CD8-positive, alpha-beta memory T cell (primary cell): Measurements from ENCODE around the gene ACSS1. TPM values are rescaled to one million over a fixed set of nuclear protein-coding genes. Genes with fewer than 3 reads are reported as not detected.
A peak's percentile ranks its signal among the peaks of the same experiment; 100 is the strongest.

ENCODE experiments used
- CTCF ChIA-PET: fragments of 350-600 bp; sonication (Branson Sonifier 250); formaldehyde crosslinking; loops from one replicate; lab custom pipeline; 2021; ENCODE audit warnings: antibody characterized with exemption; lab: Charles Lee
- POLR2A ChIA-PET: fragments of 350-600 bp; sonication (Branson Sonifier 250); formaldehyde crosslinking; loops from one replicate; lab custom pipeline; 2021; ENCODE audit warnings: antibody characterized with exemption; lab: Charles Lee
- DNase-seq, 5 donors: peaks; one replicate each; pipeline versions ENCODE4 v3.0.0 to v3.0.0-alpha.2; 2020 to 2022; ENCODE audit warnings: mixed read lengths in 1 of 5
- H3K27ac ChIP-seq: one replicate; pipeline ENCODE4 v1.7.0; 2013; ENCODE audit warnings: low read depth, mild to moderate bottlenecking, low read length, moderate library complexity
- H3K27me3 ChIP-seq: 2 replicates; pipeline ENCODE4 v1.7.0; 2013; ENCODE audit warnings: low read length, mild to moderate bottlenecking; ENCODE audit not compliant: insufficient read depth, poor library complexity, severe bottlenecking
- H3K36me3 ChIP-seq: 2 replicates; pipeline ENCODE4 v1.7.0; 2013; ENCODE audit warnings: mild to moderate bottlenecking, low read length, moderate library complexity; ENCODE audit not compliant: insufficient read depth
- H3K4me1 ChIP-seq: 2 replicates; pipeline ENCODE4 v1.7.0; 2013; ENCODE audit warnings: mild to moderate bottlenecking, low read length, moderate library complexity; ENCODE audit not compliant: insufficient read depth
- H3K4me3 ChIP-seq: 2 replicates; pipeline ENCODE4 v1.7.0; 2013; ENCODE audit warnings: mild to moderate bottlenecking, low read length
- H3K9me3 ChIP-seq: 2 replicates; pipeline ENCODE4 v1.7.0; 2013; ENCODE audit warnings: mild to moderate bottlenecking, low read length
- H3K27ac Mint-ChIP-seq, 8 donors: one replicate each; pipeline ENCODE4 v1.8.0; 2020 to 2021; ENCODE audit warnings: mixed read lengths in 8 of 8, mild to moderate bottlenecking in 6 of 8, inconsistent platforms in 3 of 8, moderate library complexity in 3 of 8
- H3K27me3 Mint-ChIP-seq, 2 donors: one replicate each; pipeline ENCODE4 v1.8.0; 2020 to 2021; ENCODE audit warnings: mixed read lengths in 2 of 2, mild to moderate bottlenecking in 1 of 2, moderate library complexity in 1 of 2
- H3K36me3 Mint-ChIP-seq, 3 donors: one replicate each; pipeline ENCODE4 v1.8.0; 2020 to 2021; ENCODE audit warnings: mixed read lengths in 3 of 3, inconsistent platforms in 1 of 3, mild to moderate bottlenecking in 1 of 3
- H3K4me1 Mint-ChIP-seq, 3 donors: one replicate each; pipeline ENCODE4 v1.8.0; 2020 to 2021; ENCODE audit warnings: mixed read lengths in 3 of 3, inconsistent platforms in 1 of 3, mild to moderate bottlenecking in 1 of 3
- H3K4me3 Mint-ChIP-seq, 7 donors: one replicate each; pipeline ENCODE4 v1.8.0; 2020 to 2021; ENCODE audit warnings: mixed read lengths in 7 of 7, mild to moderate bottlenecking in 6 of 7, moderate library complexity in 4 of 7, inconsistent platforms in 2 of 7
- H3K9me3 Mint-ChIP-seq, 5 donors: one replicate each; pipeline ENCODE4 v1.8.0; 2020 to 2022; ENCODE audit warnings: mixed read lengths in 5 of 5, mild to moderate bottlenecking in 3 of 5, moderate library complexity in 2 of 5, inconsistent platforms in 1 of 5
- polyA plus RNA-seq: library from polyadenylated mRNA; unstranded; fragments of 300-500 nt; fragmentation: Illumina TruSeq; gene quantifications from one replicate; pipeline ENCODE4 v1.2.3, GENCODE V29; 2021
- total RNA-seq, 2 experiments: library from RNA; stranded (reverse); gene quantifications; one replicate each; pipeline ENCODE4 v1.2.3, GENCODE V29; 2021

ACSS1 gene
- total and polyA plus RNA-seq, 3 experiments from 2014 or later: 24.5 to 59.6 (median 24.8) TPM

- Histone ChIP-seq H3K27ac (no peak overlapping the region), H3K36me3 (no peaks in the 10 kb centered on the region), H3K4me3 (no peak overlapping the region), H3K4me1 (peaks cover 71% of the 10 kb centered on the region), H3K27me3 (no peaks in the 10 kb centered on the region), H3K9me3 (no peaks in the 10 kb centered on the region)
- H3K27ac Mint-ChIP-seq: peak overlapping the region; percentile 47 to 94 (median 72)
- DNase-seq: no peak
- H3K27me3 Mint-ChIP-seq: no peaks in the 10 kb centered on the region
- H3K4me3 Mint-ChIP-seq: no peak overlapping the region
- H3K9me3 Mint-ChIP-seq: no peaks in the 10 kb centered on the region
- H3K36me3 Mint-ChIP-seq: peaks cover 0 to 20% (median 0%) of the 10 kb centered on the region in 3 donors
- peaks cover 49 to 84% (median 51%) of the 10 kb centered on the region in 3 donors for H3K4me1 Mint-ChIP-seq
- ChIA-PET POLR2A (interaction anchor here (0.6 kb wide), 1 partner anchor 17 kb away, joined by 4 read pairs; no protein-coding TSS in a partner anchor), CTCF (interaction anchor here (1.2 kb wide), 1 partner anchor 19 kb away, joined by 3 read pairs; no protein-coding TSS in a partner anchor)
These were observed 18.1 kb downstream of the ACSS1 start for GRCh38 chr20:25039697-25040437.

- peak in 1 of 5 donors; percentile 23 for DNase-seq
- Histone ChIP-seq H3K27me3 (no peaks in the 10 kb centered on the region), H3K36me3 (no peaks in the 10 kb centered on the region), H3K4me1 (peaks cover 71% of the 10 kb centered on the region), H3K4me3 (no peak overlapping the region), H3K27ac (no peak overlapping the region), H3K9me3 (no peaks in the 10 kb centered on the region)
- POLR2A ChIA-PET: no interaction called here
- Mint-ChIP-seq H3K27me3 (no peaks in the 10 kb centered on the region), H3K9me3 (no peaks in the 10 kb centered on the region), H3K36me3 (peaks cover 0 to 24% (median under 1%) of the 10 kb centered on the region in 3 donors), H3K4me1 (peaks cover 50 to 86% (median 53%) of the 10 kb centered on the region in 3 donors), H3K27ac (peak overlapping the region; percentile 38 to 93 (median 66)), H3K4me3 (no peak overlapping the region)
- CTCF ChIA-PET: no interaction called here
These were observed 19.3 kb downstream of the ACSS1 start for GRCh38 chr20:25038591-25039015.

GRCh38 chr20:25038103-25038410 lies 19.9 kb downstream of the ACSS1 start:
- peaks cover 66% of the 10 kb centered on the region for H3K4me1 ChIP-seq
- POLR2A ChIA-PET: no interaction called here
- no peaks in the 10 kb centered on the region for H3K27me3 ChIP-seq
- H3K4me3 Mint-ChIP-seq: peak overlapping the region in 1 of 7 donors; percentile 18
- no peaks in the 10 kb centered on the region for H3K9me3 Mint-ChIP-seq
- CTCF ChIA-PET: interaction anchor here (1.7 kb wide), 1 partner anchor 21 kb away, joined by 4 read pairs; no protein-coding TSS in a partner anchor
- H3K27ac ChIP-seq: no peak overlapping the region
- no peaks in the 10 kb centered on the region for H3K27me3 Mint-ChIP-seq
- H3K36me3 Mint-ChIP-seq: peaks cover 0 to 28% (median 3%) of the 10 kb centered on the region in 3 donors
- H3K27ac Mint-ChIP-seq: peak overlapping the region; percentile 46 to 93 (median 77)
- no peaks in the 10 kb centered on the region for H3K9me3 ChIP-seq
- peaks cover 49 to 86% (median 51%) of the 10 kb centered on the region in 3 donors for H3K4me1 Mint-ChIP-seq
- no peak overlapping the region for H3K4me3 ChIP-seq
- DNase-seq: peak in 1 of 5 donors; percentile 10
- H3K36me3 ChIP-seq: no peaks in the 10 kb centered on the region

- Histone ChIP-seq H3K36me3 (no peaks in the 10 kb centered on the region), H3K27me3 (no peaks in the 10 kb centered on the region), H3K4me1 (peaks cover 60% of the 10 kb centered on the region), H3K4me3 (no peak overlapping the region), H3K27ac (no peak overlapping the region), H3K9me3 (no peaks in the 10 kb centered on the region)
- Mint-ChIP-seq H3K9me3 (no peaks in the 10 kb centered on the region), H3K27me3 (no peaks in the 10 kb centered on the region), H3K4me3 (peak overlapping the region in 2 of 7 donors; percentile 2 to 30), H3K27ac (peak overlapping the region; percentile 56 to 89 (median 78)), H3K4me1 (peaks cover 43 to 81% (median 45%) of the 10 kb centered on the region in 3 donors), H3K36me3 (peaks cover 0 to 32% (median 3%) of the 10 kb centered on the region in 3 donors)
- CTCF ChIA-PET: interaction anchor here (1.7 kb wide), 1 partner anchor 22 kb away, joined by 4 read pairs; no protein-coding TSS in a partner anchor
- peak in 2 of 5 donors; percentile 9 to 43 for DNase-seq
- POLR2A ChIA-PET: interaction anchor here (1.2 kb wide), 1 partner anchor 18 kb away, joined by 3 read pairs; no protein-coding TSS in a partner anchor
These were observed 20.4 kb downstream of the ACSS1 start for GRCh38 chr20:25037288-25038102.

GRCh38 chr20:25036331-25036936 lies 21.5 kb downstream of the ACSS1 start:
- peak in 1 of 5 donors; percentile 23 for DNase-seq
- Mint-ChIP-seq H3K27me3 (no peaks in the 10 kb centered on the region), H3K4me1 (peaks cover 37 to 76% (median 38%) of the 10 kb centered on the region in 3 donors), H3K27ac (peak overlapping the region; percentile 3 to 92 (median 87)), H3K36me3 (peaks cover 0 to 39% (median 3%) of the 10 kb centered on the region in 3 donors), H3K4me3 (peak overlapping the region in 5 of 7 donors; percentile 11 to 65 (median 50)), H3K9me3 (no peaks in the 10 kb centered on the region)
- POLR2A ChIA-PET: interaction anchor here (0.6 to 1.2 kb wide), 4 partner anchors 17 to 113 kb away, joined by 3 to 4 read pairs (median 3); partner anchors contain the start of gene ACSS1
- peaks cover 49% of the 10 kb centered on the region for H3K4me1 ChIP-seq
- H3K36me3 ChIP-seq: no peaks in the 10 kb centered on the region
- H3K9me3 ChIP-seq: no peaks in the 10 kb centered on the region
- no peak overlapping the region for H3K27ac ChIP-seq
- H3K4me3 ChIP-seq: peak overlapping the region; percentile 35
- CTCF ChIA-PET: interaction anchor here (1.2 to 1.7 kb wide), 3 partner anchors 10 to 28 kb away, joined by 3 to 4 read pairs (median 3); no protein-coding TSS in a partner anchor
- no peaks in the 10 kb centered on the region for H3K27me3 ChIP-seq

GRCh38 chr20:25035921-25036320 lies 22.0 kb downstream of the ACSS1 start:
- H3K27me3 ChIP-seq: no peaks in the 10 kb centered on the region
- H3K27ac ChIP-seq: no peak overlapping the region
- Mint-ChIP-seq H3K4me3 (peak overlapping the region in 6 of 7 donors; percentile 11 to 65 (median 44)), H3K36me3 (peaks cover 0 to 44% (median 3%) of the 10 kb centered on the region in 3 donors), H3K27me3 (no peaks in the 10 kb centered on the region), H3K27ac (peak overlapping the region; percentile 3 to 92 (median 87)), H3K4me1 (peaks cover 36 to 79% (median 42%) of the 10 kb centered on the region in 3 donors), H3K9me3 (no peaks in the 10 kb centered on the region)
- H3K36me3 ChIP-seq: peaks cover 1% of the 10 kb centered on the region
- peaks cover 45% of the 10 kb centered on the region for H3K4me1 ChIP-seq
- ChIA-PET CTCF (interaction anchor here (0.9 to 1.2 kb wide), 3 partner anchors 11 to 29 kb away, joined by 3 read pairs; no protein-coding TSS in a partner anchor), POLR2A (interaction anchor here (1.2 kb wide), 1 partner anchor 16 kb away, joined by 3 read pairs; no protein-coding TSS in a partner anchor)
- peak in 2 of 5 donors; percentile 5 to 35 for DNase-seq
- no peak overlapping the region for H3K4me3 ChIP-seq
- no peaks in the 10 kb centered on the region for H3K9me3 ChIP-seq

- Mint-ChIP-seq H3K27me3 (no peaks in the 10 kb centered on the region), H3K4me1 (peaks cover 40 to 85% (median 62%) of the 10 kb centered on the region in 3 donors), H3K36me3 (peaks cover 9 to 60% (median 13%) of the 10 kb centered on the region in 3 donors), H3K9me3 (no peaks in the 10 kb centered on the region), H3K27ac (peak overlapping the region in 2 of 8 donors; percentile 20 to 33), H3K4me3 (no peak overlapping the region)
- DNase-seq: no peak
- H3K4me3 ChIP-seq: no peak overlapping the region
- no peak overlapping the region for H3K27ac ChIP-seq
- H3K9me3 ChIP-seq: no peaks in the 10 kb centered on the region
- peaks cover 32% of the 10 kb centered on the region for H3K4me1 ChIP-seq
- POLR2A ChIA-PET: no interaction called here
- CTCF ChIA-PET: interaction anchor here (0.7 to 1.5 kb wide), 3 partner anchors 13 to 31 kb away, joined by 3 to 5 read pairs (median 3); no protein-coding TSS in a partner anchor
- H3K36me3 ChIP-seq: peaks cover 12% of the 10 kb centered on the region
- H3K27me3 ChIP-seq: no peaks in the 10 kb centered on the region
These were observed 24.0 kb downstream of the ACSS1 start for GRCh38 chr20:25033924-25034300.
